ENCODE data around the gene TECPR2.

TECPR2 gene

DNA sequence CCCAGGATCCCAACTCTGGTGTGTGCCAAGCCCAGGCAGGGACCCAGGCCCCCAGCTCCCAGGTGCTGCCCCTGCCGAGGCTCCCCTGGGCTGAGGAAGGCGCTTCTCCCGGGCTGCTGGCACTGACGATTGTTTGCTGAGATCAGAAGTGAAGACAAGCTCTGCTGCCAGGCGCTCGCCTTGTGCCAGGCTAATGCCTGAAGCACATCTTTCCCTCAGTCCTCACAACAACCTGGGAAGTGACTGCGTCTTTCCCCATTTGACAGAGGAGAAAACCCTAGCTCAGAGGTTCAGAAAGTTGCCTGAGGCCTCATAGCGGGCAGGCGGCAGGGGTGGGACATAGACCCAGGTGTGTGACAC lies 110.0 kb downstream of the TECPR2 start:
- DNase-seq, result no peak

DNA sequence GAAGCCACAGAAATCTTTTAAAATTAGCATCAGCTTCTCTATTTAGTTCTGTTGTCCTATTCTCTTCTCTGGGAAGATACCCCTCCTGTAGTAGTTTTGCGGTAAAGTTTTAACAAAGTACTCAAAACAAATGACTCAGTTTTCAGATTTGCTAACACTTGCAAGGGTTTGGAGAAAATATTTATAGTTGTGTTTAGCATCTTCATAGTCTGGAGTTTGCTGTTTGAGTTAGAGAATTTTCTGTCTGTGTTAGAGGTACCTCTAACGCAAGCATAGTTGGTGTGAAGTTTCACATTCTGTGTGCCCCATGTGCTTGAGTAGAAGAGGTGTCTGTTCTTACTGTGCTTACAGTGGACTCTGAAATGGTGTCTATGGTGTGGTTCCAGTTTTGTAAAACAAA lies 110.8 kb downstream of the TECPR2 start:
- no peak for DNase-seq

DNA sequence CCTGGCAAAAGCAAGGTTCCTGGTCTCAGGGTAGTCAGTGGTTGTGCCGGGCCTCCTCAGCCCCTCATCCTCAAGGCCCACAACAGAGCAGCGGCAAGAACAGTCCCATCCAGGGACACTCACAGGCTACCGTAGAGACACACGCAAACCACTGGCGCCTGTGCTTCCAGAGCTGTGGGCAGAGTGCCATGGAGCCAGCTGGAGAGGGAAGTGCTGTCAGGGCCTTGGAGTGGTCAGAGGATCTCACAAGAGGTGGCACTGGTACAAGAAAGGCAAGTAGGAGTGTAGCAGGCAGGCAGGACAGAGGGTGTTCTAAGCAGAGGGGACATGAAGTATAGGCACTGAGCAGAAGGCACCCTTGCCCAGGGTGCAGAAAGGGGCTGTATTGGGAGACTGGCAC lies 112.2 kb downstream of the TECPR2 start:
- DNase-seq, result no peak

DNA sequence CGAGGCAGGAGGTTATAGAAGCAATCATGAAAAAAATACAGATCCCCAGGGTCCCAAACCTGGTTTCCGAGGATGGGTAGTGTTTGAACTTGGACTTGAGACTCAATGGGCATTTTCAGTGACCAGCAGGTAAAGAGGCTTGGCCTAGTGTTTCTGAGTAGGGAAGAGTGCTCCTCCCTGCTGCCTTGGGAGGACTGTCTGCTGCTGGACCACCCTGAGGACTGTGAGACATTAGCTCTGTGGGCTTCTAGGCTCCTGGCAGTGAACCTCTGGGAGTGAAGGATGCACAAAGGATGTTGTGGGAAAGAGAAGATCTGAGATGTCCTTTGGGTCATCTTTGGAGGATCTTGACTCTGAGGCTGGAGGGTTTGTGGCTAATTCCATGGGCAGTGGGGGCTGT lies 116.4 kb downstream of the TECPR2 start:
- DNase-seq, result no peak

DNA sequence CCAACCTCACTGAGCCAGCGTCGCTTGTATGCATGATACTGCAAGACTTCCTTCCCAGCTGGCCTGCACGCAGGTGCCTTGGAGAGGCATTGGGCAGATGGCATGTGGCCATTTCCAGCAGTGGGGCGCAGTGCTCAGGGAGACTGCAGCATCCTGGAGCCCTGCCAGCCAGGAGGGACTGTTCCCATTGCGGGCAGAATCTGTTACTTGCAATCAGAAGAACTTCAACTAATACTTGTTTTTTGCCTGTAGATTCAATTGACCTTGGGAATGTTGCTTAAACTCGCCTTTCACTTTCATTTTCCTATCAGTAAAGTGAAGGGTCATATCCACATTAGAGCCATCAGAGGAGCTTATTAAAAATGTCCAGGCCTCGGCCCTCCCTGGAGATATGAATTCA lies 117.0 kb downstream of the TECPR2 start:
- DNase-seq, result no peak

DNA sequence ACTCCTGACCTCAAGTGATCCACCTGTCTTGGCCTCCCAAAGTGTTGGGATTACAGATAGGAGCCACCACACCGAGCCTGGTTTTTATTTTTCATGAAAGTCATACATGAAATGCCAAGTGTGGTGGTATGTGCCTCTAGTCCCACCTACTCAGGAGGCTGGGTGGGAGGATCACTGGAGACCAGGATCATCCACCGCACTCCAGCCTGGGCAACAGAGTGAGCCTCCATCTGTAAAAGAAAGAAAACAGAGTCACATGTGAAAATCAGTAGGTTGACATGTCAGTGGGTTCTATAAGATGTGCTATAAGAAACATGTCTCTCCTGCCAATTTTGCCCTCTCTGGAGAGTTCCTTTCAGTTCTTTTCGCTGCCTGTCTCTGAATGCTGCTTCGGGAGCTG lies 118.6 kb downstream of the TECPR2 start:
- DNase-seq, result no peak

DNA sequence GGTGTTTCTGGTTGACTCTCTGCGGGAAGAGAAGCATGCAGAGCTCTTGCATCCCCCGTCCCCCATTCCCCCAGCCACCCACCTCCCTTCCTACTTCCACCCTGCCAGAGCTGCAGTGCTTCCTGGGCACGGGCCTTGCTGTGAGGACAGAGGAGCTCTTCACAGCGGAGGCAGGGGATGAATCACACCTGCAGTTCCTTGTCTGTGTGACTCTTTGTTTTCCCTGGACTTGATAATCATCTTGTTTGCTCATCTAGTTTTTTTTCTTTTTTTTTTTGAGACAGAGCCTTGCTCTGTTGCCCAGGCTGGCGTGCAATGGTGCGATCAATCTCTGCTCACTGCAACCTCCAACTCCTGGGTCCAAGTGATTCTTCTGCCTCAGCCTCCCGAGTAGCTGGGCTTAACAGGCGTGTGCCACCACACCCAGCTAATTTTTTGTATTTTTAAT lies 119.1 kb downstream of the TECPR2 start:
- DNase-seq, result no peak

DNA sequence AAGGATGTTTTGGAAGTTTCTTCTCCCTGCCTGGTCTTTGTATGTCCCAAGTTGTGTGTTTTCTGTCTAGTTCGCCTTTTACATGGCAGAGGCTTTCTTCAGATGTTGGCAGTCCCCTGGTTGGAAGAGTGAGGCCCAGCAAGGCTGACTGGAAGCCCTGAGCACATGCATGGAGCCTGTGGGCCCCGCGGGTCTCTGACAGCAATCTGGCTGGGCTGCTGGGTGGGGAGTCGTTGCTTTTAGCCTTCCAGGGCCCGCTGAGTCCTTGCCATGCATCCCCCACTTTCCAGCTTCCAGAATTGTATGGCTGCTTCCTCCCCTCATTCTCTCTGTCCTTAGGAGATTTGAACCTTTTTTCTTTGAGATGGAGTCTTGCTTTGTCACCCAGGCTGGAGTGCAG lies 121.6 kb downstream of the TECPR2 start:
- DNase-seq, result no peak

DNA sequence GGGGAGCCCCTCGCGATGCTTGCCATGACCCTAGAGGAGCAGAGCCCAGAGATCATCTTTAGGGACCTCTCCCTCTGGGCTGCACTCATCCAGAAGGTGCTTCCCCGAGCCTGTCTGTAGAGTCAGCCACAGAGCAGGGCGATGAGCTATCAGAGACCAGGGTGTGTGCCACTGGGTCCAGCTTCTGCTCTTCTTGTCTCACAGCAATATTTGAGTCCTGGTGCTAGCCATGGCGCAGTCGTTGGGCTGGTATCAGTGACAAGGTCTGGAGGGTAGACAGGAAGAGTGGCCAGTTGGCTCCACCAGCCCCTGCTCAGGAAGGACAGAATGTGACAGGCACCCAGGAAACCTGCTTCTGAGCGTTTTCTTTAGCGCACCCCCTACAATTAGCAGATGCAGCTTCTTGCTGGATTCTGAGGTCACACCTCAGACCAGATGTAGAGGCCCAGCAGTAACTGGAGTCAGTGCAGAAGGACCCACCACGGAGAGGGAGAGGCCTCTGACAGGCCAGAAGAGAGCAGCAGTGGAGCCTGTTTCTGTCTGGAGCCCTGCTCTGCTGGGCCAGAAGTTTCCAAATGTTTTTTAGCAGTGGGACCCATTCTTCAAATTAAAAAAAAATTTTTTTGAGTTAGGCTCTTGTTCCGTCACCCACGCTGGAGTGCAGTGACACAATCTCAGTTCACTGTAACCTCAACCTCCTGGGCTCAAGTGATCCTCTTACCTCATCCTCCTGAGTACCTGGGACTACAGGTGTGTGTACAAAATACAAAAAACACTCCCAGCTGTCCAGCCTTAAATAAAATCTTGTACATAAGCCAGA lies 123.2 kb downstream of the TECPR2 start:
- no peak for DNase-seq

DNA sequence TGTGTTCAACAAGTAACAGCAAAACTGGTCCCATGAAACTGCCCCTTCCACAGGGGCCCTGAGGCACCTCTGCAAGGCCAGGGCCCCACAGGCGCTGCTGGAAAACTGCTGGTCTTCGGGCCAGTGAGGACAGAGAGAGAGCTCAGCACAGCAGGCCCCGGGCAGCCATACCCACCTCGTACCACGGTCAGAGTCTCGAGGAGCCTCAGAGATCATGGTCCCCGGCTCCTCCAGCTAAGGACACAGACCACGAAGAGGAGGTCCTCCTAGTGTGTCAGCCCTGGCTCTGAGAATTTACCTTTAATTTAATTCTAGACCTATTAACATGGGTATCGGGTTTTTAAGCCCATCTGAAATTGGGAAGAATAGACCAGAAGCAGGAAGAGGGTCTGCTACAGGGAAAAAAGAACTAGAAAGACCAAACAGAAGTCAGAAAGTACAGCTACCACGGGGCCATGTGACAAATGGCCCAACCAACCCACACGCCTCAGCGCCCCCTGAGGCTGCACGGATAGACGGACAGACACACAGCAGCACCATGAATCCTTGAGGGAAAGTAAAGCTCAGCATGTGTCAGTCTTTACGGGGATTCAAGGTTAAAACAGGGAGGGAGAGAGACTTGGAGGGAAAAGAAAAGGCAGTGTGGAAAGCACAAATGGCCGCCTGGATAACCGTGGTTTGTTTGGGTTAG lies 123.9 kb downstream of the TECPR2 start:
- DNase-seq, result no peak

DNA sequence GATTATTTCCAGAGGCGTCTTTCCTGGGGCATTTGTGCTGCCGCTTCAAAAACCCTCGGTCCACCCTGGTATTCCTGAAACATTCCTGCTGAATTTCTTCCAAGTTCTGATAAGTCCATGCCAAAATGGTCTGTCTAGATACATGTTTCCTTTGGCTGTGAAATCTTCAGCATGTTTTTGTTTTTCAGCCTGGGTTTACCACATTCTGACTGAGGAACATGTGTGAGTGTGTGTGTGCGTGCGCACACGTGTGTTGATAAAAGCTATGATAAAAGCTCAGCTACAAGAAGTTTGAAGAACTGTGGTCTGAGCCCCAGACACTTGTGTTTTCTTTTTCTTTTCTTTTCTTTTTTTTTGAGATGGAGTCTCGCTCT lies 124.5 kb downstream of the TECPR2 start:
- DNase-seq, result no peak

DNA sequence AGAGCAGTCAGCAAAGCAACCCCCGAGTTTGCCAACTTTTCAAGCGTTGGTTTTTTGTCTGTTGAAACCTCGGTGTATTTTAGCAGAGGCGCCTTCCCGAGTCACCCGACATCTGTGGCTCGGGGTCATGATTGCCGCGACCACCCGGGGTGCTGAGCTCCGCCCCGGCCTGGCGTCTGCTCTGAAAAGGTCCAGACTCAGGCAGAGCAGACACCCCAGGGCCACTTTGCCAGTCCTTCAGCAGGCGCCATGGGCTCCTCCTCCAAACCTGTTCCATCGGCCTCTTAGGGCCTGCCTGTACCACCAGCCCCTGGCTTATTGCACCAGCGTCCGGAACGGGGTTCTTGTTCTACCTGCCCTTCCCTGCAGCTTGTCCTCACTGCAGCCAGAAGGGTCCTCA lies 127.7 kb downstream of the TECPR2 start:
- no peak for DNase-seq

DNA sequence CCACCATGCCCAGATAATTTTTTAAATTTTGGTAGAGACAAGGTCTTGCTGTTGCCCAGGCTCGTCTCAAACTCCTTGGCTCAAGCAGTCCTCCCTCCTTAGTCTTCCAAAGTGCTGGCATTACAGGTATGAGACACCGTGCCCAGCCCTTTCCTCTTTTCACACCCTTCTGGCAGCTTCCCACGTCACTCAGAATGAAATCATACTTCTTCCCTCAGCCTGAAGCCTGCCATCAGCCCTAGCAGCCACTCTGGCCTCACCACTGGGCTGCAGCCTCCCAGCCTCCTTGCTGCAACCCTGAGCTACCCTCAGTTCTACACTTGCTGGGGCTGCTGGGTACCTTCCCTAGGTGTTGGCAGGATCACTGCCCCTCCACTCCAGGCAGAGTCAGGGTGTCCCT lies 128.6 kb downstream of the TECPR2 start:
- no peak for DNase-seq

DNA sequence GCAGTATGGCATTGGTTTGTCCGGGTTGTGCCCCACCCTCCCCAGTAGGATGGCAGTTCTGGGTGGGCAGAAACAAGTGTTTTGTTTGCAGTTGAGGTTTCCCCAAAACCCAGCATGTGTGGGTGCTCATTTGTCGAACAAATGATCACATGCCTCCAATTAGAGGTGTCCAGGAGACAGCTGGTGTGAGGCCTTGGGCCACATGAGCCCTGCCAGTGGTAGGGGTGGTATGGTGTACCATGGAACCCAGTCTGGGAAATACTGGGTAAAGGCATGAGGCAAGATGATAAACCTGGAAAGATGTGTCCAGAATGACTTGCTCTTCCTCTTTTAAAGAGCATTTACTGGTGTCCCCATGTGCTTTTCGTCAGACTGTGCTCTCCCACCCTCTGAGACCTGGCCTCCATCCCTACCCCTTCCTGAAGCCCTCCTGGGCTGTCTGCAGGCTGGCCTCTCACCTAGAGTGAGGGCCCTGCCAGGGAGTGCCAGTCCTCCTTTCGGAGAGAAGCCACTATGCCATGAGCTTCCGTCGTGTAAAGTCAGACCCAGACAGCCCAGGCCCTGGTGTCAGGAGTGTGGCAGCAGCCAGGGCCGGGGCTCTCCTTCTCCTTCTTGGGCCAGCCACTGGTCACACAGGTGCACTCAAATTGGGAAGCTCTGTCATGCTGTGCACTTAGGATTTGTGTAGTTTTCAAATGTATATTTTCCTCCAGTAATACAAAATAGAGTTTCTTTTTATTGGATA lies 129.2 kb downstream of the TECPR2 start:
- no peak for DNase-seq

DNA sequence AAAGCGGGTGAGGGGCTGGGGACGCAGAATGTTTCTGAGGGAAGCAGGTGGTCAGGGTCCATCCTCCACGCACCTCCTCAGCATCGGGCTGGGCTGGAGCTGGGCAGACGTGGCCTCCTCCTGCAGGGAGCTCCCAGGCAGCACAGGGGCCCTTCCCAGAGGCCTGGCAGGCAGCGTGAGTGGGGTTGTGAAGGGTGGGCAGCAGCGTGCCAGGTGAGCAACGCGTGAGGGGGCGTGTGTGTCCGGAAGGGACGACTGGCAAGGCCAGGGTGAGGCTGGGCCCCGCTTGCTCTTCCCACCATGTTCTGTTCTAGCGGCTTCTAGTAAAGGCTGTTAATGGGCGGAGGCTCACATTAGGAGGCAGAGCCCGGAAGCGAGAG lies 129.8 kb downstream of the TECPR2 start:
- no peak for DNase-seq

DNA sequence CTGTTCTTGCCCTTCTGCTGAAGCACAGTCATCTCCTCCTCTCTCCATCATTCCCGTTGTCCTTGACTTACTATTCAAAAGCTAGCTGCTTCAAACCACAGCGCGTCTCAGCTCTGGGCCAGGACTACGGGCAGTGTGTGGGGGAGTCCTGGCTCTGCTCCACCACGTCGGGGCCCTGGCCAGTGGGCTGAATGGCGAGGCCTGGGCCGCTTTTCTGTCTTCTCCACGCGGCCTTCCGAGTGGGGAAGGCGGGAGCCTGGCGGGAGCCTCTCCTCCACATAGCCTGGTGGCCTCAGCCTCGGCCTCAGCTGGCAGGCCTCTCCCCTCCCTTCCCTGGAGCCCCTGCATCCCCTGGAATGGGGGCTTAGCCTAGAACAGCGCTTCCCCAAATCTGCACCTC lies 130.4 kb downstream of the TECPR2 start:
- DNase-seq, result no peak

DNA sequence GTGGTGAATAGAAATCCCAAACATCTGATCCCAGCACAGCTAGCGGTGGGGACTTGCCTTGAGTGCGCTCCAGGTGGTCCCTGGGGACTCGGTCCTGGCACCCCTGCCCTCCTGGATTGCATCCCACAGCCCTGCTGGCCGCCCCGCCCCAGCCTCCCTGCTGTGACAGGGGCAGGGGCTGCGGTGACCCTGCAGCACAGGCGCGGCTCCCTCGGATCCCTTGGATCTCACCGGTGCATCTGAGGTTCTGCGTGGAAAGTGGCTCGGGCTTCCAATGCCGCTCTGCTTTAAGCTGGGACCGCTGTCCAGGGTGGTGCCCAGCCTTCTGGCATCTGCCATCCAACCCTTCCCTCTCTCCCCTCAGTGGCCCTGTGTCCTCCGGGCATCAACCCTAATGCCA lies 130.8 kb downstream of the TECPR2 start:
- DNase-seq, result no peak

DNA sequence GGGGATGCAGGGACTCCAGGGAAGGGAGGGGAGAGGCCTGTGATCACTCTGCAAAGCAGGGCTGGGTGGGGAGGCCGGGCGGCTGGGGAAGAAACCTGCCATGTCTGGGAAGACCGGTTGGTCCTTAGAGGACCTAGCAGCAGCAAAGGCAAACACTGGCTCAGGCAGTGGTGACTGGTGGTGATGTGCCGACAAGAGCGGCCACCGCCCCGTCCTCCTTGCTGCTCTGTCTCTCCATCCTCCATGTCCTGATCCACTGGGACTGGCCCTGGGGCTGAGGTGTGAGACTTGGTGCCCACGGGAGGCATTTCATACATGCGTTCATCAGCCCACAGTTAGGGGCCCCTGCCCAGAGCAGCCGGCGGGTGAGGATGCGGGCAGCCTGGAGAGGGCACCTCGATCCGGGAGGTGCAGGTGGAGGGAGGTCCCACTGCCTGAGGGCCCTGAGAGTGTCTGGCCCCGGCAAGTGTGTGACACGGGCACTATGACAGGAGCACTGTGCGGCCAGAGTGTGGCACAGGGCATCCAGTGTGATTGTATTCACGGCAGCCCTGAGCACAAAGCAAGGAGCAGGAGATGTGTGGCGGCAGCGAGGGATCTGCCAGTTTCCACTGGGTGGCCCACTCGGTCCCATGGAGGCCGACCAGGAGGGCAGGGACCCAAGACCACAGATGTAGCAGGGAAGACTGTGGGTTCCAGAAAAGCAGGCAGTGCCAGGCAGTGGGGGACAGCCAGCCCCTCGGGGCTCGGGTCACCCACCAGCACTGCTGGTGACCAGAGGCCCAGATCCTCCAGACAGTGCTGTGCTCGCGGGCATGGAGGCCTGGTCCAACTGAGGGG lies 133.0 kb downstream of the TECPR2 start:
- DNase-seq, result no peak

DNA sequence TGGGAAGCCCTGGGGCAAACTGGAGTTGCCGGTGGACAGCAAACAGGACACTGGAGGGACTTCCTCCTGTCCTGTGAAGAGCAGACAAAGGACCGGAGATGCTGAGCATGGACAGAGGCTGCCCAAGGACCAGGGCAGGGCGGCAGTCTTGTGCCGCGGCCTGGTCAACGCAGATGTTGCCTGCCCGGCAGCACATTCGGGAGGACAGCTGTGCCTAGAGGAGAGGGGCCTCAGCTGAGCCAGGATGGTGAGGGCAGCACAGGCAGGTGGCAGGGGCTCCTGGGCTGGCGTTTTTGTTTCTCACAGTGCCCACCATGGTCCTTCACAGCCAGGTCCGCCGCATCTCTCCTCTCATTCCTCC lies 133.6 kb downstream of the TECPR2 start:
- DNase-seq, result no peak

DNA sequence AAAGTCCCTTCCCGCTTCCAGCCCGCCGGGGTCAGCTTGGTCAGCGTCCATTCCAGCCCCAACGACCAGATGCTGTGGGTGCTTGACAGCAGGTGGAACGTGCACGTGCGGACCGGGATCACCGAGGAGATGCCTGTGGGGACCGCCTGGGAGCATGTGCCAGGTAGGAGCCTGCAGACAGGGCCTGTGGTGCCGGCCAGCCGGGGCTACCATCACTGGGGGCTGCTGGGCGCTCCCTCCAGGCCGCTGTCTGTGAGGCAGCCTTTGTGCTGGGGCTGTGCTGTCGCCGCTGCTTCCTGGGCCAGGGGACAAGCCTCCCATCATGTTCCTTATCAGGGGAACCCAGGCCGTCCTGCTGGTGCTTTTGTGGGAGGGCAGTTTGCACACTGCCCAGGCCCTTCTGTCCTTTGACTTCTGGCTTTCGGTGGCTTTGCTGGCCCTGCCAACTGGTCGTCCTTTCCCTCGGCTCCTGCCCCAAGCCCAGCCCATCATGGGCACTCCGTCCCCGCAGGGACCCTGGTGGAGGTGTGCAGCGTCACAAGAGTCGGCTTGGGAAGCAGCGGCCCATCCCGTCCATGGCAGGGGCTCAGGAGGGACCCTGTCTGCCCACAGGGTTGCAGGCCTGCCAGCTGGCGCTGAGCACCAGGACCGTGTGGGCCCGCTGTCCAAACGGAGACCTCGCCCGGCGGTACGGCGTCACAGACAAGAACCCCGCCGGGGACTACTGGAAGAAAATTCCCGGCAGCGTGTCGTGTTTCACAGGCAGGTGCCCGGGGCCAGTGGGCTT lies 134.4 kb downstream of the TECPR2 start:
- no peak for DNase-seq

DNA sequence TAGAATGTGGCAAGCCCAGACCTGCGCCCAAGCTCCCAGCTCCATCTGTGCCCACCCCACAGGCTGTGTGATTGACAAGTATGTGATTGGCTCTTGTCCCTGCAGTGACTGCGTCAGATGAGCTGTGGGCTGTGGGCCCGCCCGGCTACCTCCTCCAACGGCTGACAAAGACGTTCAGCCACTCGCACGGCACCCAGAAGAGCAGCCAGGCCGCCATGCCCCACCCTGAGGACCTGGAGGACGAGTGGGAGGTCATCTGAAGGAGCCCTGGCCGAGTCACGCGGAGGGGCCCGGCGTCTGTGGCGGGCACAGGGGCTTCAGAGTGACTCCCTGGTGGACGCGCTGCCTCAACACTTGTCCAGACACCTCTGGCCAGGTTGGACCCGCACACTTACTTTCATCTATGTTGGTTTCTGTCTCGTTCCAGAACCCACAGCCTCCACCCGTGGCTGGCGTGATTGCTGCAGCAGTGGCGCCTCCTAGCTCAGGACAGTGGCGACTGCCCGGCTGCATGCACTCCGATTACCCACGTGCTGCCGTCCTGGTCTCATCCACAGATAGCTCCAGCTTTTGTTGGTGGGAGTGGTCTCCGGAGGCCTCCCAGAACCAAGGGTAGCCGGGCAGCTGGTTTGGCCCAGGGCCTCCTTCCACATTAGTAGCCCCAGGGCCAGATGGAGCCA lies 135.4 kb downstream of the TECPR2 start:
- no peak for DNase-seq
